T-cell (primary cell): ENCODE measurements around the gene MAP3K1. TPM values are rescaled to one million over a fixed set of nuclear protein-coding genes. Genes with fewer than 3 reads are reported as not detected.

Source experiments
- ATAC-seq, 4 experiments: fragments of 200-7000 bp in 3 of 4; fragments of 150-1000 bp in 1 of 4; cut with Tn5 transposase; replicated peaks in 1 of 4; 1 replicate in 3 of 4; 2 replicates in 1 of 4; pipeline ENCODE4 v1.10.0; 2021; ENCODE audit warnings: moderate library complexity in 3 of 4, mild to moderate bottlenecking in 2 of 4, moderate number of reproducible peaks in 1 of 4
- CTCF ChIA-PET, 2 donors: fragments of 300-600 bp; sonication (Branson Sonifier 250); formaldehyde crosslinking; loops; one replicate each; lab custom pipeline; 2022; ENCODE audit warnings: antibody characterized with exemption in 2 of 2; lab: Charles Lee
- POLR2A ChIA-PET, 2 donors: fragments of 300-600 bp; sonication (Branson Sonifier 250); formaldehyde crosslinking; loops; one replicate each; lab custom pipeline; 2022; ENCODE audit warnings: antibody characterized with exemption in 2 of 2; lab: Charles Lee
- DNase-seq, 35 experiments: peaks; one replicate each; pipeline versions ENCODE4 v3.0.0 to v3.0.0-alpha.2; 2013 to 2023
- H3K27ac ChIP-seq: one replicate; pipeline ENCODE4 v1.5.1; 2013; ENCODE audit warnings: low read length
- H3K27me3 ChIP-seq, 2 experiments: replicated peaks in 1 of 2; 1 replicate in 1 of 2; 2 replicates in 1 of 2; pipeline versions ENCODE4 v1.6.1 to v1.7.0; 2013; ENCODE audit warnings: low read length in 1 of 2, mixed read lengths in 1 of 2; ENCODE audit not compliant: control insufficient read depth in 2 of 2, insufficient read depth in 2 of 2; ENCODE audit errors: extremely low read depth in 1 of 2
- H3K36me3 ChIP-seq, 2 donors: 1 replicate in 1 of 2; 2 replicates in 1 of 2; pipeline versions ENCODE4 v1.6.1 to v1.7.0; 2013; ENCODE audit warnings: low read length in 1 of 2; ENCODE audit not compliant: control insufficient read depth in 2 of 2, insufficient read depth in 1 of 2; ENCODE audit errors: extremely low read depth in 1 of 2
- H3K4me1 ChIP-seq, 2 experiments: 1 replicate in 1 of 2; 2 replicates in 1 of 2; pipeline versions ENCODE4 v1.6.1 to v1.7.0; 2013; ENCODE audit warnings: low read length in 2 of 2, mixed read lengths in 1 of 2; ENCODE audit not compliant: insufficient read depth in 2 of 2, control insufficient read depth in 1 of 2; ENCODE audit errors: extremely low read depth in 1 of 2
- H3K4me3 ChIP-seq, 2 donors: 1 replicate in 1 of 2; 2 replicates in 1 of 2; pipeline versions ENCODE4 v1.5.1 to v1.7.0; 2013; ENCODE audit warnings: mild to moderate bottlenecking in 2 of 2, low read length in 1 of 2, moderate library complexity in 1 of 2; ENCODE audit not compliant: control insufficient read depth in 1 of 2; ENCODE audit errors: extremely low read depth in 1 of 2
- H3K9me3 ChIP-seq: 2 replicates; pipeline ENCODE4 v1.7.0; 2013
- H3K27ac Mint-ChIP-seq, 2 donors: one replicate each; pipeline ENCODE4 v1.8.0; 2020 to 2021; ENCODE audit warnings: mild to moderate bottlenecking in 2 of 2, mixed read lengths in 2 of 2
- H3K27me3 Mint-ChIP-seq, 2 donors: one replicate each; pipeline ENCODE4 v1.8.0; 2021 to 2022; ENCODE audit warnings: mixed read lengths in 2 of 2
- H3K36me3 Mint-ChIP-seq: one replicate; pipeline ENCODE4 v1.8.0; 2021; ENCODE audit warnings: mixed read lengths
- H3K4me1 Mint-ChIP-seq, 3 donors: one replicate each; pipeline ENCODE4 v1.8.0; 2020 to 2022; ENCODE audit warnings: mixed read lengths in 3 of 3, mild to moderate bottlenecking in 1 of 3
- H3K4me3 Mint-ChIP-seq, 3 donors: one replicate each; pipeline ENCODE4 v1.8.0; 2020 to 2022; ENCODE audit warnings: mild to moderate bottlenecking in 3 of 3, mixed read lengths in 3 of 3, moderate library complexity in 3 of 3
- H3K9me3 Mint-ChIP-seq, 3 donors: one replicate each; pipeline ENCODE4 v1.8.0; 2020 to 2022; ENCODE audit warnings: mixed read lengths in 3 of 3
- WGBS: methylation state at CpG from one replicate; pipeline ENCODE4 v1.1.5; 2013; ENCODE audit warnings: missing lambda C conversion rate; ENCODE audit not compliant: insufficient coverage; 5-methylcytosine and 5-hydroxymethylcytosine counted together
- total RNA-seq, 35 experiments: library from RNA in 6 of 35; stranded (reverse) in 6 of 35; fragments of 120-200 nt in 1 of 35; gene quantifications; one replicate each; pipeline versions ENCODE4 v1.2.1 to v1.2.4 and lab custom pipeline; 2013 to 2026

The MAP3K1 gene
- total RNA-seq, 5 donors from 2014 or later (not counting 1 experiment from before 2014, with no cell fraction given): 53.1 to 96.0 (median 80.6) TPM

GRCh38 chr5:56861893-56862485 lies 46.6 kb downstream of the MAP3K1 start:
- WGBS: 63% methylated on average over 1 of the region's 4 CpGs
- no peaks in the 10 kb centered on the region for H3K27me3 Mint-ChIP-seq

GRCh38 chr5:56862909-56863308 lies 47.6 kb downstream of the MAP3K1 start:
- Mint-ChIP-seq H3K9me3 (no peaks in the 10 kb centered on the region), H3K27ac (no peak overlapping the region), H3K36me3 (peaks cover 43% of the 10 kb centered on the region), H3K27me3 (no peaks in the 10 kb centered on the region), H3K4me1 (peaks cover 6 to 25% (median 20%) of the 10 kb centered on the region in 3 donors), H3K4me3 (no peak overlapping the region)
- CTCF ChIA-PET: interaction anchor here in 1 of 2 donors (0.5 kb wide), 1 partner anchor 141 kb away, joined by 3 read pairs; no protein-coding TSS in a partner anchor
- no CpG with 5 or more reads among the region's 3 CpGs for WGBS
- peak in 1 of 35 experiments; percentile 18 for DNase-seq
- Histone ChIP-seq H3K27ac (no peak overlapping the region), H3K27me3 (no peaks in the 10 kb centered on the region), H3K36me3 (peaks cover 8 to 66% of the 10 kb centered on the region in 2 donors), H3K9me3 (no peaks in the 10 kb centered on the region), H3K4me1 (no peaks in the 10 kb centered on the region), H3K4me3 (no peak overlapping the region)
- POLR2A ChIA-PET: no interaction called here
- ATAC-seq: peak in 1 of 4 experiments; percentile 40

More at GRCh38 chr5:56861893-56862485, 46.6 kb downstream of the MAP3K1 start:
- Histone ChIP-seq H3K27ac (no peak overlapping the region), H3K27me3 (no peaks in the 10 kb centered on the region), H3K4me1 (no peaks in the 10 kb centered on the region), H3K4me3 (no peak overlapping the region), H3K36me3 (peaks cover 8 to 71% of the 10 kb centered on the region in 2 donors), H3K9me3 (no peaks in the 10 kb centered on the region)
- Mint-ChIP-seq H3K4me3 (no peak overlapping the region), H3K9me3 (no peaks in the 10 kb centered on the region), H3K36me3 (peaks cover 43% of the 10 kb centered on the region), H3K4me1 (peaks cover 8 to 31% (median 23%) of the 10 kb centered on the region in 3 donors), H3K27ac (peak overlapping the region in 1 of 2 donors; percentile 17)
- POLR2A ChIA-PET: interaction anchor here in 1 of 2 donors (0.5 kb wide), 1 partner anchor 917 kb away, joined by 5 read pairs; no protein-coding TSS in a partner anchor
- no peak for DNase-seq
- CTCF ChIA-PET: interaction anchor here in 1 of 2 donors (0.7 kb wide), 2 partner anchors 65 to 511 kb away, joined by 3 read pairs; no protein-coding TSS in a partner anchor
- ATAC-seq: no peak

- Mint-ChIP-seq H3K36me3 (peaks cover 48% of the 10 kb centered on the region), H3K4me1 (peaks cover 23 to 42% (median 24%) of the 10 kb centered on the region in 3 donors), H3K4me3 (no peak overlapping the region), H3K27ac (peak overlapping the region; percentile 5 to 26), H3K9me3 (no peaks in the 10 kb centered on the region), H3K27me3 (no peaks in the 10 kb centered on the region)
- no CpG with 5 or more reads among the region's 2 CpGs for WGBS
- H3K9me3 ChIP-seq: no peaks in the 10 kb centered on the region
- H3K4me1 ChIP-seq: no peaks in the 10 kb centered on the region
- no peaks in the 10 kb centered on the region for H3K27me3 ChIP-seq
- CTCF ChIA-PET: interaction anchor here in 1 of 2 donors (0.6 kb wide), 1 partner anchor 22 kb away, joined by 3 read pairs; no protein-coding TSS in a partner anchor
- peaks cover 3 to 70% of the 10 kb centered on the region in 2 donors for H3K36me3 ChIP-seq
- DNase-seq (no peak), ATAC-seq (no peak)
- POLR2A ChIA-PET: no interaction called here
- H3K27ac ChIP-seq: no peak overlapping the region
- no peak overlapping the region for H3K4me3 ChIP-seq
These were observed 56.4 kb downstream of the MAP3K1 start for GRCh38 chr5:56871777-56872176.

GRCh38 chr5:56873056-56873455 lies 57.7 kb downstream of the MAP3K1 start:
- H3K4me3 ChIP-seq: no peak overlapping the region
- H3K4me1 ChIP-seq: no peaks in the 10 kb centered on the region
- H3K27ac ChIP-seq: no peak overlapping the region
- Mint-ChIP-seq H3K4me1 (peaks cover 23 to 46% (median 24%) of the 10 kb centered on the region in 3 donors), H3K27me3 (no peaks in the 10 kb centered on the region), H3K9me3 (no peaks in the 10 kb centered on the region), H3K27ac (peak overlapping the region; percentile 73 to 80), H3K4me3 (no peak overlapping the region), H3K36me3 (peaks cover 57% of the 10 kb centered on the region)
- DNase-seq (no peak), ATAC-seq (no peak)
- no peaks in the 10 kb centered on the region for H3K9me3 ChIP-seq
- ChIA-PET POLR2A (no interaction called here), CTCF (interaction anchor here in 1 of 2 donors (0.5 kb wide), 1 partner anchor 464 kb away, joined by 3 read pairs; no protein-coding TSS in a partner anchor)
- no peaks in the 10 kb centered on the region for H3K27me3 ChIP-seq
- H3K36me3 ChIP-seq: peaks cover 3 to 77% of the 10 kb centered on the region in 2 donors
- WGBS: no CpG with 5 or more reads among the region's 3 CpGs

- no peak for DNase-seq
- H3K4me1 Mint-ChIP-seq: peaks cover 19 to 36% (median 25%) of the 10 kb centered on the region in 3 donors
- WGBS: no CpG with 5 or more reads among the region's 3 CpGs
- Histone ChIP-seq H3K36me3 (peaks cover 3 to 89% of the 10 kb centered on the region in 2 donors), H3K9me3 (no peaks in the 10 kb centered on the region), H3K4me3 (no peak overlapping the region), H3K4me1 (no peaks in the 10 kb centered on the region), H3K27ac (no peak overlapping the region), H3K27me3 (no peaks in the 10 kb centered on the region)
- peak overlapping the region; percentile 35 to 53 for H3K27ac Mint-ChIP-seq
- no peak overlapping the region for H3K4me3 Mint-ChIP-seq
- no peaks in the 10 kb centered on the region for H3K9me3 Mint-ChIP-seq
- ChIA-PET POLR2A (no interaction called here), CTCF (no interaction called here)
- no peak for ATAC-seq
- H3K27me3 Mint-ChIP-seq: no peaks in the 10 kb centered on the region
- peaks cover 65% of the 10 kb centered on the region for H3K36me3 Mint-ChIP-seq
These were observed 61.0 kb downstream of the MAP3K1 start for GRCh38 chr5:56876327-56876726.

GRCh38 chr5:56881571-56881970 lies 66.2 kb downstream of the MAP3K1 start:
- Histone ChIP-seq H3K36me3 (peaks cover 5 to 93% of the 10 kb centered on the region in 2 donors), H3K9me3 (no peaks in the 10 kb centered on the region), H3K27me3 (no peaks in the 10 kb centered on the region), H3K27ac (no peak overlapping the region), H3K4me3 (no peak overlapping the region), H3K4me1 (no peaks in the 10 kb centered on the region)
- H3K9me3 Mint-ChIP-seq: no peaks in the 10 kb centered on the region
- peak overlapping the region; percentile 29 to 44 for H3K27ac Mint-ChIP-seq
- ChIA-PET POLR2A (interaction anchor here in 1 of 2 donors (0.7 kb wide), 1 partner anchor 39 kb away, joined by 3 read pairs; no protein-coding TSS in a partner anchor), CTCF (no interaction called here)
- peaks cover 0 to 21% (median 13%) of the 10 kb centered on the region in 3 donors for H3K4me1 Mint-ChIP-seq
- ATAC-seq: no peak
- DNase-seq: no peak
- peaks cover 63% of the 10 kb centered on the region for H3K36me3 Mint-ChIP-seq
- H3K4me3 Mint-ChIP-seq: no peak overlapping the region
- no CpG with 5 or more reads among the region's 5 CpGs for WGBS
- H3K27me3 Mint-ChIP-seq: no peaks in the 10 kb centered on the region
